Hepatocyte (in vitro differentiated cells): ENCODE results near the gene MTFR1L.

ENCODE experiments used
- CTCF ChIP-seq: fragments of 200-600 bp; sonication (generic); IDR thresholded peaks from 2 replicates; pipeline ENCODE4 v1.5.1; 2016; ENCODE audit warnings: antibody characterized with exemption, mild to moderate bottlenecking; ENCODE audit not compliant: poor library complexity
- EZH2 ChIP-seq: fragments of 200-600 bp; sonication (generic); IDR thresholded peaks from 2 replicates; pipeline ENCODE4 v1.6.1; 2016; ENCODE audit warnings: antibody characterized with exemption, mild to moderate bottlenecking, borderline replicate concordance

DNA sequence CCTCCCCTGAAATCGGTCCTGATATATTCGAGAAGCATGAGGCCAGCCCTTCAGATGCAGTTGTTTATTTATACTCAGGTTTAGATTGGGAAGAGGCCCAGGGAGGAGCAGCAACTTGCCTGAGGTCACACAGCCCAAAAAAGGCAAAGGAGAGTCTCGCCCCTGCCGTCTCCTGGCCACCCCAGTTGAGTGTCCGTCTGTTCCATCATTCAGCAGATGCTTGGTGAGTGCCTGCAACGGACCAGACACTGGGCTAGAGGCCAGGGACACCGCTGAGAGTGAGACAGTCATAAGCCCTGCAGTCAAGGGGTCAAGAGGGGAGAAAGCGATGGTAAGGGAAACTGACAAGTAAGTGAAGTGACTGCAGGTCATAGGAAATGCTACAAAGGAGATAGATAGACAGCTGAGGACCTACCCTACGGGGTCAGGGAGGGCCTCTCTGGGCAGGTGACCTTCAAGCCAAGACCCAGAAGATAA is 35.1 kb upstream of the MTFR1L start:
- TF ChIP-seq CTCF (no peak), EZH2 (no peak)
